H9 (cell line): ENCODE data around the gene MVB12A. TPM values are rescaled to one million over a fixed set of nuclear protein-coding genes. Genes with fewer than 3 reads are reported as not detected.

Experiments used
- DNase-seq: peaks from one replicate; pipeline ENCODE4 v3.0.0-alpha.2; 2017
- H2AFZ ChIP-seq: one replicate; pipeline ENCODE4 v1.6.1; 2013; ENCODE audit warnings: mild to moderate bottlenecking, low read length, control low read depth, moderate library complexity
- H2AK5ac ChIP-seq: 2 replicates; pipeline ENCODE4 v1.6.1; 2013; ENCODE audit warnings: low read length, control low read depth, mixed read lengths; ENCODE audit not compliant: insufficient read length
- H2BK120ac ChIP-seq: one replicate; pipeline ENCODE4 v1.6.1; 2013; ENCODE audit warnings: low read depth, mild to moderate bottlenecking, low read length, control low read depth, inconsistent platforms; ENCODE audit not compliant: poor library complexity, severe bottlenecking
- H2BK12ac ChIP-seq: 2 replicates; pipeline ENCODE4 v1.6.1; 2013; ENCODE audit warnings: low read length, control low read depth, mixed read lengths, low read depth; ENCODE audit not compliant: insufficient read length
- H2BK15ac ChIP-seq: 2 replicates; pipeline ENCODE4 v1.6.1; 2013; ENCODE audit warnings: low read depth, low read length, control low read depth
- H2BK20ac ChIP-seq: one replicate; pipeline ENCODE4 v1.6.1; 2013; ENCODE audit warnings: low read depth, mild to moderate bottlenecking, low read length, control low read depth, inconsistent platforms; ENCODE audit not compliant: poor library complexity, severe bottlenecking
- H2BK5ac ChIP-seq: 2 replicates; pipeline ENCODE4 v1.6.1; 2013; ENCODE audit warnings: low read length, control low read depth, mixed read lengths; ENCODE audit not compliant: insufficient read length
- H3K14ac ChIP-seq: 2 replicates; pipeline ENCODE4 v1.6.1; 2013; ENCODE audit warnings: low read length, control low read depth; ENCODE audit not compliant: insufficient read depth
- H3K18ac ChIP-seq: 2 replicates; pipeline ENCODE4 v1.6.1; 2013; ENCODE audit warnings: low read depth, mild to moderate bottlenecking, mixed read lengths, low read length, control low read depth; ENCODE audit not compliant: insufficient read length
- H3K23ac ChIP-seq: 2 replicates; pipeline ENCODE4 v1.6.1; 2013; ENCODE audit warnings: low read length, control low read depth, mixed read lengths, low read depth; ENCODE audit not compliant: insufficient read length
- H3K23me2 ChIP-seq: 2 replicates; pipeline ENCODE4 v1.6.1; 2013; ENCODE audit warnings: low read depth, mild to moderate bottlenecking, mixed read lengths, low read length, control low read depth; ENCODE audit not compliant: insufficient read length, poor library complexity, severe bottlenecking
- H3K27ac ChIP-seq: 2 replicates; pipeline ENCODE4 v1.5.1; 2013; ENCODE audit warnings: low read length, control low read depth, mixed read lengths, low read depth; ENCODE audit not compliant: insufficient read length
- H3K27me3 ChIP-seq: 2 replicates; pipeline ENCODE4 v1.6.1; 2013; ENCODE audit warnings: low read length, control low read depth, inconsistent platforms; ENCODE audit not compliant: insufficient read depth
- H3K4ac ChIP-seq: 2 replicates; pipeline ENCODE4 v1.6.1; 2013; ENCODE audit warnings: low read depth, mild to moderate bottlenecking, control low read depth, inconsistent platforms, low read length, moderate library complexity
- H3K4me1 ChIP-seq: 2 replicates; pipeline ENCODE4 v1.6.1; 2013; ENCODE audit warnings: low read length, control low read depth, inconsistent platforms; ENCODE audit not compliant: insufficient read depth
- H3K4me2 ChIP-seq: 2 replicates; pipeline ENCODE4 v1.6.1; 2013; ENCODE audit warnings: low read length, control low read depth, mixed read lengths; ENCODE audit not compliant: insufficient read length, insufficient read depth
- H3K56ac ChIP-seq: 2 replicates; pipeline ENCODE4 v1.6.1; 2013; ENCODE audit warnings: low read depth, mild to moderate bottlenecking, mixed read lengths, low read length, control low read depth; ENCODE audit not compliant: insufficient read length
- H3K79me1 ChIP-seq: 2 replicates; pipeline ENCODE4 v1.6.1; 2013; ENCODE audit warnings: low read depth, mild to moderate bottlenecking, moderate library complexity, low read length, control low read depth, inconsistent platforms; ENCODE audit not compliant: insufficient read depth, poor library complexity, severe bottlenecking
- H3K79me2 ChIP-seq: 2 replicates; pipeline ENCODE4 v1.6.1; 2013; ENCODE audit warnings: low read length, control low read depth, inconsistent platforms; ENCODE audit not compliant: insufficient read depth
- H3K9ac ChIP-seq: 2 replicates; pipeline ENCODE4 v1.6.1; 2013; ENCODE audit warnings: low read length, control low read depth, mixed read lengths; ENCODE audit not compliant: insufficient read length; ENCODE audit errors: extremely low read depth
- H3K9me3 ChIP-seq: one replicate; pipeline ENCODE4 v1.6.1; 2013; ENCODE audit warnings: low read depth, low read length, inconsistent platforms; ENCODE audit not compliant: control insufficient read depth
- H3T11ph ChIP-seq: one replicate; pipeline ENCODE4 v1.6.1; 2013; ENCODE audit warnings: mild to moderate bottlenecking, low read length, control low read depth, inconsistent platforms
- H4K20me1 ChIP-seq: one replicate; pipeline ENCODE4 v1.6.1; 2013; ENCODE audit not compliant: control insufficient read depth, insufficient read length, insufficient read depth
- H4K5ac ChIP-seq: 2 replicates; pipeline ENCODE4 v1.6.1; 2013; ENCODE audit warnings: low read depth, mild to moderate bottlenecking, mixed read lengths, low read length, control low read depth; ENCODE audit not compliant: insufficient read length
- H4K8ac ChIP-seq: replicated peaks from 2 replicates; pipeline ENCODE4 v1.6.1; 2013; ENCODE audit warnings: low read length, control low read depth, mixed read lengths, low read depth; ENCODE audit not compliant: insufficient read length
- H4K91ac ChIP-seq: 2 replicates; pipeline ENCODE4 v1.6.1; 2013; ENCODE audit warnings: low read depth, mild to moderate bottlenecking, moderate library complexity, mixed read lengths, low read length, control low read depth; ENCODE audit not compliant: insufficient read length
- H3K27ac Mint-ChIP-seq, 3 experiments: 2 replicates in 2 of 3; 3 replicates in 1 of 3; pipeline ENCODE4 v1.8.0; 2020 to 2021; ENCODE audit warnings: mixed read lengths in 3 of 3, mild to moderate bottlenecking in 1 of 3, moderate library complexity in 1 of 3
- H3K27me3 Mint-ChIP-seq: 2 replicates; pipeline ENCODE4 v1.8.0; 2021; ENCODE audit warnings: low read depth, mild to moderate bottlenecking, moderate library complexity, mixed read lengths
- H3K36me3 Mint-ChIP-seq, 3 experiments: 2 replicates in 2 of 3; 3 replicates in 1 of 3; pipeline ENCODE4 v1.8.0; 2020 to 2021; ENCODE audit warnings: low read depth in 3 of 3, mixed read lengths in 3 of 3; ENCODE audit not compliant: insufficient read depth in 1 of 3
- H3K4me1 Mint-ChIP-seq, 2 experiments: 2 replicates each; pipeline ENCODE4 v1.8.0; 2020; ENCODE audit warnings: mixed read lengths in 2 of 2
- H3K4me3 Mint-ChIP-seq, 2 experiments: 2 replicates in 1 of 2; 3 replicates in 1 of 2; pipeline ENCODE4 v1.8.0; 2020 to 2021; ENCODE audit warnings: mild to moderate bottlenecking in 2 of 2, mixed read lengths in 2 of 2, moderate library complexity in 1 of 2
- H3K9me3 Mint-ChIP-seq, 2 experiments: 2 replicates in 1 of 2; 3 replicates in 1 of 2; pipeline ENCODE4 v1.8.0; 2020; ENCODE audit warnings: mild to moderate bottlenecking in 2 of 2, mixed read lengths in 2 of 2, moderate library complexity in 1 of 2
- CTCF ChIP-seq: fragments of 200-600 bp; sonication (generic); conservative IDR thresholded peaks from 3 replicates; pipeline ENCODE4 v1.8.0; 2021; ENCODE audit warnings: antibody characterized with exemption, mild to moderate bottlenecking
- WGBS: extraction: QIAGEN DNeasy Blood & Tissue Kit; methylation state at CpG from one replicate; pipeline ENCODE4 v1.1.7; 2013; ENCODE audit warnings: missing lambda C conversion rate, low lambda C conversion rate, mixed read lengths; ENCODE audit not compliant: insufficient read length; ENCODE audit errors: extremely low coverage; 5-methylcytosine and 5-hydroxymethylcytosine counted together
- total RNA-seq: library from RNA; stranded (reverse); gene quantifications from 2 replicates; pipeline ENCODE4 v1.2.1, GENCODE V29; 2021

The MVB12A gene
- total RNA-seq, 1 experiment from 2014 or later = 50.4 TPM

DNA sequence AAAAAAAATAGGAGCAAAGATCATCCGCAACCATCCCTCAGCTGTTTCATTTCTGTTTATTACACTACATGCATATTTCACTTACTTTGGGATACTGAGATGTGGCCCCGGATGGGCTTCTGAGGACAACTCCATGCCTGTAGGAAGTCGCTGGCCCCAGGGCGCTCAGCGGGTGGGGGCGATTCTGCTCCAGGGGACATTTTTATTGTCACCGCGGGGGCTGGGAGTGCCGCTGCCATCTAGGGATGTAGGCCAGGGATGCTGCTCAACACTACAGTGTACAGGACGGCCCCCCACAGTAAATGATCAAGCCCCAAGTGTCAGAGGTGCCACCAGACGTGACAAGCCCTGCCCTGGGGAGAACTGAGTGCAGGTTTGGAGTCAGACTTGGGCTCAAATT lies 8.0 kb upstream of the MVB12A start:
- H3K27me3 Mint-ChIP-seq = peaks cover 26% of the 10 kb centered on the region
- no peak overlapping the region for H2BK20ac ChIP-seq
- H3T11ph ChIP-seq = no peak overlapping the region
- peaks cover 2 to 28% (median 7%) of the 10 kb centered on the region in 3 experiments; a peak in 4 of 7 replicates for H3K36me3 Mint-ChIP-seq
- H3K56ac ChIP-seq = no peak overlapping the region
- no peak overlapping the region for H3K27ac ChIP-seq
- no peak overlapping the region for H3K9ac ChIP-seq
- no peaks in the 10 kb centered on the region for H4K20me1 ChIP-seq
- no peak overlapping the region for H2BK5ac ChIP-seq
- H3K27ac Mint-ChIP-seq = peak overlapping the region in 1 of 3 experiments; percentile 90; a peak in 2 of 7 replicates
- H2AK5ac ChIP-seq = no peak overlapping the region
- H3K79me2 ChIP-seq = no peaks in the 10 kb centered on the region
- no peak overlapping the region for H2BK15ac ChIP-seq
- H3K79me1 ChIP-seq = no peaks in the 10 kb centered on the region
- H2AFZ ChIP-seq = no peak overlapping the region
- no peak overlapping the region for H2BK120ac ChIP-seq
- H2BK12ac ChIP-seq = no peak overlapping the region
- H3K18ac ChIP-seq = no peak overlapping the region
- peaks cover 4% of the 10 kb centered on the region for H3K23me2 ChIP-seq
- no peak overlapping the region for H3K4ac ChIP-seq
- H3K4me1 Mint-ChIP-seq = peaks cover 33 to 41% of the 10 kb centered on the region in 2 experiments
- WGBS = no CpG with 5 or more reads among the region's 11 CpGs
- H3K4me3 Mint-ChIP-seq = no peak overlapping the region; a peak in 1 of 5 replicates
- DNase-seq = no peak
- no peaks in the 10 kb centered on the region; a peak in 1 of 5 replicates for H3K9me3 Mint-ChIP-seq
- TF ChIP-seq CTCF = no peak
- H3K27me3 ChIP-seq = no peaks in the 10 kb centered on the region
- H3K14ac ChIP-seq = no peak overlapping the region
- H3K4me2 ChIP-seq = no peak overlapping the region
- no peaks in the 10 kb centered on the region; the same call in 1 of the 2 replicates for H3K4me1 ChIP-seq
- no peak overlapping the region for H4K8ac ChIP-seq
- H3K23ac ChIP-seq = no peak overlapping the region
- no peak overlapping the region for H4K5ac ChIP-seq
- H4K91ac ChIP-seq = no peak overlapping the region
- H3K9me3 ChIP-seq = no peaks in the 10 kb centered on the region
